Stimulated activated CD8-positive, alpha-beta memory T cell treated with anti-CD3 and anti-CD28 coated beads, Interleukin-15, amount 100 ng/mL, for 1 hour (primary cell): ENCODE data around the gene ERAL1.
"Not testable (repeated sequence)": the region's sequence is repeated elsewhere in the genome, so short reads cannot be mapped to it uniquely, and the experiment has no call there.

Experiments
- DNase-seq: peaks from one replicate; pipeline ENCODE4 v3.0.0-alpha.2; 2020; ENCODE audit warnings: low read depth

Gene ERAL1

GRCh38 chr17:28853295-28853694 lies 1.5 kb upstream of the ERAL1 start:
- no peak for DNase-seq

- DNase-seq = no peak
Measured at GRCh38 chr17:28855336-28855679, 492 bp downstream of the ERAL1 start.

- no peak for DNase-seq
Measured at GRCh38 chr17:28856028-28856574, 1.3 kb downstream of the ERAL1 start.

- DNase-seq = no peak
Measured at GRCh38 chr17:28857905-28858800, 3.3 kb downstream of the ERAL1 start.

- DNase-seq = no peak
Measured at GRCh38 chr17:28858801-28859355, 4.1 kb downstream of the ERAL1 start.

GRCh38 chr17:28860363-28860808 lies 5.6 kb downstream of the ERAL1 start:
- DNase-seq = no peak

- DNase-seq = no peak
Measured at GRCh38 chr17:28861393-28862203, 6.8 kb downstream of the ERAL1 start.

- no peak for DNase-seq
Measured at GRCh38 chr17:28862561-28862960, 7.7 kb downstream of the ERAL1 start.

- DNase-seq = no peak
Measured at GRCh38 chr17:28863953-28864352, 9.1 kb downstream of the ERAL1 start.

GRCh38 chr17:28864991-28865849 lies 10.4 kb downstream of the ERAL1 start:
- no peak for DNase-seq

GRCh38 chr17:28865946-28866752 lies 11.3 kb downstream of the ERAL1 start:
- DNase-seq = no peak

GRCh38 chr17:28867276-28867675 lies 12.5 kb downstream of the ERAL1 start:
- DNase-seq = no peak

- DNase-seq = no peak
Measured at GRCh38 chr17:28871056-28871579, 16.3 kb downstream of the ERAL1 start.

GRCh38 chr17:28873839-28874238 lies 19.0 kb downstream of the ERAL1 start:
- no peak for DNase-seq

GRCh38 chr17:28874750-28875149 lies 19.9 kb downstream of the ERAL1 start:
- no peak for DNase-seq

- no peak for DNase-seq
Measured at GRCh38 chr17:28875848-28876550, 21.2 kb downstream of the ERAL1 start.

- not testable (repeated sequence) for DNase-seq
Measured at GRCh38 chr17:28877150-28877711, 22.4 kb downstream of the ERAL1 start.

- no peak for DNase-seq
Measured at GRCh38 chr17:28878158-28878910, 23.5 kb downstream of the ERAL1 start.

GRCh38 chr17:28878981-28879380 lies 24.2 kb downstream of the ERAL1 start:
- DNase-seq = no peak
